Measurements from ENCODE around the gene ADGRL2.
"Not testable (repeated sequence)": the region's sequence is repeated elsewhere in the genome, so short reads cannot be mapped to it uniquely, and the experiment has no call there.

Gene ADGRL2

GRCh38 chr1:81850031-81850430 is 49.3 kb downstream of the ADGRL2 start:
- DNase-seq, result no peak

- DNase-seq, result no peak
Measured at GRCh38 chr1:81850495-81850894, 49.8 kb downstream of the ADGRL2 start.

- DNase-seq, result no peak
Measured at GRCh38 chr1:81851217-81851616, 50.5 kb downstream of the ADGRL2 start.

GRCh38 chr1:81852961-81853360 is 52.2 kb downstream of the ADGRL2 start:
- no peak for DNase-seq

GRCh38 chr1:81867235-81867634 is 66.5 kb downstream of the ADGRL2 start:
- DNase-seq, result no peak

- DNase-seq, result no peak
Measured at GRCh38 chr1:81869307-81869706, 68.6 kb downstream of the ADGRL2 start.

- not testable (repeated sequence) for DNase-seq
Measured at GRCh38 chr1:81871091-81871490, 70.4 kb downstream of the ADGRL2 start.

- no peak for DNase-seq
Measured at GRCh38 chr1:81873946-81874345, 73.2 kb downstream of the ADGRL2 start.

GRCh38 chr1:81874461-81874860 is 73.7 kb downstream of the ADGRL2 start:
- no peak for DNase-seq

GRCh38 chr1:81874940-81875339 is 74.2 kb downstream of the ADGRL2 start:
- no peak for DNase-seq

- DNase-seq, result peak in 1 of 2 experiments; percentile 31
Measured at GRCh38 chr1:81876901-81877733, 76.4 kb downstream of the ADGRL2 start.

- peak in 1 of 2 experiments; percentile 17 for DNase-seq
Measured at GRCh38 chr1:81877940-81878339, 77.2 kb downstream of the ADGRL2 start.

- no peak for DNase-seq
Measured at GRCh38 chr1:81878538-81878937, 77.8 kb downstream of the ADGRL2 start.

GRCh38 chr1:81880781-81881180 is 80.0 kb downstream of the ADGRL2 start:
- no peak for DNase-seq

- DNase-seq, result peak in 1 of 2 experiments; percentile 70
Measured at GRCh38 chr1:81885291-81885690, 84.6 kb downstream of the ADGRL2 start.

- peak in 1 of 2 experiments; percentile 11 for DNase-seq
Measured at GRCh38 chr1:81886292-81886691, 85.6 kb downstream of the ADGRL2 start.

GRCh38 chr1:81887421-81888144 is 86.8 kb downstream of the ADGRL2 start:
- no peak for DNase-seq

- no peak for DNase-seq
Measured at GRCh38 chr1:81889166-81889565, 88.4 kb downstream of the ADGRL2 start.

GRCh38 chr1:81894867-81895266 is 94.1 kb downstream of the ADGRL2 start:
- DNase-seq, result no peak

- no peak for DNase-seq
Measured at GRCh38 chr1:81899214-81899821, 98.6 kb downstream of the ADGRL2 start.

GRCh38 chr1:81907575-81907974 is 106.8 kb downstream of the ADGRL2 start:
- no peak for DNase-seq

- DNase-seq, result peak; percentile 50 to 82
Measured at GRCh38 chr1:81912383-81912782, 111.6 kb downstream of the ADGRL2 start.

- peak; percentile 4 to 63 for DNase-seq
Measured at GRCh38 chr1:81915937-81916336, 115.2 kb downstream of the ADGRL2 start.
